Osteocyte (in vitro differentiated cells): ENCODE data around the gene GPBP1L1. TPM values are rescaled to one million over a fixed set of nuclear protein-coding genes. Genes with fewer than 3 reads are reported as not detected.

Source experiments
- DNase-seq: peaks from one replicate; pipeline ENCODE4 v3.0.0; 2021; ENCODE audit warnings: mixed read lengths; ENCODE audit not compliant: unreplicated experiment; ENCODE audit errors: extremely low spot score
- H3K27ac Mint-ChIP-seq: one replicate; pipeline ENCODE4 v1.8.0; 2021; ENCODE audit warnings: mild to moderate bottlenecking, mixed read lengths; ENCODE audit not compliant: unreplicated experiment
- H3K27me3 Mint-ChIP-seq: one replicate; pipeline ENCODE4 v1.8.0; 2021; ENCODE audit warnings: mixed read lengths; ENCODE audit not compliant: unreplicated experiment
- H3K36me3 Mint-ChIP-seq: one replicate; pipeline ENCODE4 v1.8.0; 2021; ENCODE audit warnings: mixed read lengths; ENCODE audit not compliant: unreplicated experiment
- H3K4me1 Mint-ChIP-seq: one replicate; pipeline ENCODE4 v1.8.0; 2021; ENCODE audit warnings: mixed read lengths; ENCODE audit not compliant: unreplicated experiment
- H3K4me3 Mint-ChIP-seq: one replicate; pipeline ENCODE4 v1.8.0; 2021; ENCODE audit warnings: mild to moderate bottlenecking, moderate library complexity, mixed read lengths; ENCODE audit not compliant: unreplicated experiment
- H3K9me3 Mint-ChIP-seq: one replicate; pipeline ENCODE4 v1.8.0; 2021; ENCODE audit warnings: mixed read lengths; ENCODE audit not compliant: unreplicated experiment
- total RNA-seq: library from RNA; stranded (reverse); gene quantifications from 2 replicates; pipeline ENCODE4 v1.2.1, GENCODE V29; 2021
- TF ChIP-seq, protein P1 (sequence below): fragments of 200-600 bp; sonication (generic); IDR thresholded peaks from 2 replicates; pipeline ENCODE4 v1.5.0; 2021; ENCODE audit warnings: antibody characterized with exemption, mild to moderate bottlenecking, moderate library complexity

GPBP1L1 gene
- total RNA-seq, 1 donor from 2014 or later = 87.2 TPM

DNA sequence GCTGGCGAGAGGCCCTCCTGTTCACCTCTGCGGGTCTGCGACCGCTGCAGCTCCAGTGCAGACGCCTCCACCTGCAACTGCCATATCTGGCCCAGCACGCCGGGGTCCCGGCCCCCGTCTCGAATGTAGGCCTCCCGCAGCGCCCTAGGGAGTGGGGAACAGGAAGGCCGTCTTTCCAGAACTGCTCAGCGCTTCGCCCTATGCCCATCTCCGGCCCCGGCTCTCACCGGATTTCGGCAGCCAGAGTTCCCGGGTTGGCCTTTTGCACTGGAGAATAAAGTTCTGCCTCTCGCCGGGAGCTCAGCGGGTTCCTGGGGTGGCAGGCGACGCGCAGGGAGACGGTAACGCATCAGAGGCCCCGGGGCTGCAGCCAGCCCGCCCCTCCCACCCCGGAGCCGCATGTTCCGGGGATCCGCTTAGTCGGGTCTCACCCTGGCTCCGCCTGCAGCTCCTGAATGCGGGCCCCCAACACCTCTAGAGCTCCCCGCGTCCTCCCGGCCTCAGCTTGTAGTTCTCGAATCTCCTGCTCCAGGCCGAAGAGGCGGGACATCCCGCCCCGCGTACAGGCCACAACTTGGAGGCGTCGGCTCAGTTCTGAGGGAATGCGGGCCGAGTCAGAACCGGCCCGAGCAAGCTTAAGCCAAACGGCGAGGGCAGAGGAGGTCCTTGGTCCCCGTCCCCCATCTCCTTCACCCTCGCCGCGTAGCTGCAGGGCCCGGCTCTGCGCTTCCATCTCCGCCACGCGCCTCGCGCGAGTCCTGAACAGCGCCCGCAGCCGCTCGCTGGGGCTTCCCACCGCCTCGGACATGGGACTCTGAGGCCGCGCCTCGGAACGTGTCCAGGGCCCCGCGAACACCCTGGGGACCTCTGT is 63.6 kb downstream of the GPBP1L1 start:
- Mint-ChIP-seq H3K36me3 (peaks cover 27% of the 10 kb centered on the region), H3K27ac (peak overlapping the region; percentile 34), H3K27me3 (no peaks in the 10 kb centered on the region), H3K9me3 (no peaks in the 10 kb centered on the region), H3K4me3 (no peak overlapping the region), H3K4me1 (no peaks in the 10 kb centered on the region)
- TF ChIP-seq, protein P1, sequence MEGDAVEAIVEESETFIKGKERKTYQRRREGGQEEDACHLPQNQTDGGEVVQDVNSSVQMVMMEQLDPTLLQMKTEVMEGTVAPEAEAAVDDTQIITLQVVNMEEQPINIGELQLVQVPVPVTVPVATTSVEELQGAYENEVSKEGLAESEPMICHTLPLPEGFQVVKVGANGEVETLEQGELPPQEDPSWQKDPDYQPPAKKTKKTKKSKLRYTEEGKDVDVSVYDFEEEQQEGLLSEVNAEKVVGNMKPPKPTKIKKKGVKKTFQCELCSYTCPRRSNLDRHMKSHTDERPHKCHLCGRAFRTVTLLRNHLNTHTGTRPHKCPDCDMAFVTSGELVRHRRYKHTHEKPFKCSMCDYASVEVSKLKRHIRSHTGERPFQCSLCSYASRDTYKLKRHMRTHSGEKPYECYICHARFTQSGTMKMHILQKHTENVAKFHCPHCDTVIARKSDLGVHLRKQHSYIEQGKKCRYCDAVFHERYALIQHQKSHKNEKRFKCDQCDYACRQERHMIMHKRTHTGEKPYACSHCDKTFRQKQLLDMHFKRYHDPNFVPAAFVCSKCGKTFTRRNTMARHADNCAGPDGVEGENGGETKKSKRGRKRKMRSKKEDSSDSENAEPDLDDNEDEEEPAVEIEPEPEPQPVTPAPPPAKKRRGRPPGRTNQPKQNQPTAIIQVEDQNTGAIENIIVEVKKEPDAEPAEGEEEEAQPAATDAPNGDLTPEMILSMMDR = no peak
- no peak for DNase-seq

DNA sequence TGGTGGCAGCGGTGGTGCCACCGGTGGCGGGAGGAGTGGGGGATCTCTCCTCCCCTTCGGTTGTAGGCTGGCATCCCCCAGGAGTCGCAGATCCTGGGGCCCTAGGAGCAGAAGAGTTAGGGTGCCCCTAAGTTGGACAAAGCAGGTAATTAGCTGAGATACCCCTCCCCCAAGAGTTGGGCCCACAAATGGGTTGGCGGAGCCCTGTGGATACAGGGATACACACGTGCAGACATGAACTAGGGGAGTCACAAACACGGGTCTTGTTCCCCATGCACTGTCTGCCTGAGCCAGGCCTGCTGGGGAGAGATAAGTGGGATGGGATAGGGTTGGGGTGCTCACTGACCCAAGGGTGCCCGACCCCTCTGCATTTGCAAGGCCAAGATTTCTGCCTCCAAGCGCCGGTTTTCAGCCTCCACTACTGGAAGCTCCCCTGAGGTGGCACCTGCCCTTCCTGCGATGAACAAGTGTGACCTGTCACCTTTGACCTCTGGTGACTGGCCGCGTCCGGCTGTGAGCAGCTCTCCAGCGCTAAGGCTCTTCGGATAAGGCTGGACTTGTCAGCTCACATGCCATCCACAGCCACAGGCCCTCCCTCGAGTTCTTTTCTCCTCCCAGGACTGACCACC is 64.3 kb downstream of the GPBP1L1 start:
- Mint-ChIP-seq H3K27me3 (no peaks in the 10 kb centered on the region), H3K36me3 (peaks cover 24% of the 10 kb centered on the region), H3K4me1 (no peaks in the 10 kb centered on the region), H3K4me3 (no peak overlapping the region), H3K9me3 (no peaks in the 10 kb centered on the region), H3K27ac (peak overlapping the region; percentile 34)
- TF ChIP-seq, protein P1 = no peak
- DNase-seq = no peak

DNA sequence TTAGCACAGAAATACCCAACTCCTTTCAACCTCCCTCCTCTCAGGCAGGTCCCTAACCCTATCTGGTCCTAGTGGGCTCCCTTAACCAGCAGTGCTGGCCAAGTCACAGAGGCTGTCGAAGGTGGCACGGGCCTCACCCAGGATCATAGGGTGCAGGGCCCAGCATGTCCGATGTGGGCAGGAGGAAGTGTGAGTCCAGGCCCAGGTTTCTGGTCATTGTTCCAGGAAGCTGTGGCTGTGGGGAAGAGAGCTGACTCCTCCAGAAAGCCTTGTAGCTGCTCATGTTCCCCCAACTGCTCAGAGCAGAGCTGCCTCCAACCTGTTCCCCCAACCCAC is 64.9 kb downstream of the GPBP1L1 start:
- Mint-ChIP-seq H3K27ac (no peak overlapping the region), H3K27me3 (no peaks in the 10 kb centered on the region), H3K4me3 (no peak overlapping the region), H3K4me1 (no peaks in the 10 kb centered on the region), H3K9me3 (no peaks in the 10 kb centered on the region), H3K36me3 (peaks cover 24% of the 10 kb centered on the region)
- DNase-seq = no peak
- TF ChIP-seq, protein P1 = no peak

DNA sequence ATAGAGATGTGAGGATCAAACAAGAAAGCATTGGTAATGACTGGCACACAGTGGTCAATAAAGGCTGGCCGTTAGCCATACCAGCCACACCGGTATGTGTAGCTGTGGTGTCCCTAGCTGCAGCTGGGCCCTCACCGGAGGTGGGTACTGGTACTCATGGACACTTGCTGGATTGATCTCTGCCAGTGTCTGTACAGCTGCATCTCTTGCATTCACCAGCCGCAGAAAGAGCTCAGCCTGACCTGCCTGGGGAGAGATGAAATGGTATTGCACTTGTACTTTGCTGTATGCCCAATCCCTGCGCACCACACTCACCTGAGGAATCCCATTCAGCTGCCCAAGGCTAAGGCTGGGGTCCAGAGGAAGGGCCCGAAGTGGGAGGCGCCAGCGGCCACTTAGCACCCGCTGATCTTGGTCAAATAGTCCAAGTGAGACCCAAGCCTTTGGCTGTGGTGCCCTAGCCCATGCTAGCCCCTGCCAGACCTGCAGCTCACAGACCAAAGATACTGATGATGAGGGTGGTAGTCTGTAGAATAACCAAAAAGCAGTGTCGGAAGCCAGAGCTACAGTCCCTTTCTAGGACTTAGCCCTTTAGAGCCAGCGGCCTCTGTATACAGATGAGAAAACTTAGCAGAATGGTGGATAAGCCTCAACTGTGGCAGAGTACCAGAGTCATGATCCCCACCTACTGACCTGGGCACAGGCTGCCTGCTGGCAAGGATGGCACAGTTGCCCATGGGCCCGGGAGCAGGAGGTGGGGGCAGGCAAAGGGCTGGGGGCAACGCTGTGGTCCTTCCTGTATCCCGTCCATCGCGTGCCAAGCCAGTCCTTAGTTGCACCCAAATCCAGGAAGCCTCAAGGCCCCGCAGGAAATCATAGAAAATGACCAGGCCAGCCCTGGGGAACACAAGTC is 65.5 kb downstream of the GPBP1L1 start:
- peaks cover 24% of the 10 kb centered on the region for H3K36me3 Mint-ChIP-seq
- TF ChIP-seq, protein P1 = no peak
- no peaks in the 10 kb centered on the region for H3K27me3 Mint-ChIP-seq
- H3K9me3 Mint-ChIP-seq = no peaks in the 10 kb centered on the region
- no peak overlapping the region for H3K4me3 Mint-ChIP-seq
- H3K4me1 Mint-ChIP-seq = no peaks in the 10 kb centered on the region
- no peak for DNase-seq
- H3K27ac Mint-ChIP-seq = no peak overlapping the region
